ENCODE results near the gene GNG12. TPM values are rescaled to one million over a fixed set of nuclear protein-coding genes. Genes with fewer than 3 reads are reported as not detected.

GNG12 gene
- total RNA-seq, 1 experiment from 2014 or later: 14.3 TPM

DNA sequence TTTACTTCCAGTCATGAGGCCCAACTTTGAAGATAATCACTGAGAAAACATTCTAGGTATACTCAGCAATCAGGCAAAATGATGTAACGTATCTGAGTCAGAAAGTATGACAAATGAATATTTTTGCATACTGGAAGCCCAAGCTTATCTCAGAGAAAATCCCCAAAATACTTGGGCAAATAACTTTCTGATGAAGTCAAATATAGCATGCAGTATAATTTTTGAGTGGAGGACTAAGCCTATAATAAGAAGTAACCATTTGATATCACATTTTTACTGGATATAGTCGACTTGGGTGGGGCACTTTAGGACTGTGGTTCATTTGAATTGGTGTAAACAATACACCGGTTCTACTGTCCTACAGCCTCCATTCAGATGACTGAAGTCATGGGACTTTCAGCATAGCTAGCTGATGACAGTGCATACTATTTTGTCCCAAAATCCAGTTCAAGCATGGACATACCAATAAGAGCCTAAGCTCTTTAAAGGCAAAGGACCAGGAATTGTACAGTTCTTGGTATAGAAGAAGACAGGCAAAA lies 150.5 kb downstream of the GNG12 start:
- no peak overlapping the region for H2BK12ac ChIP-seq (ENCODE audit: insufficient read length, low read depth, low read length)
- peaks cover 5% of the 10 kb centered on the region for H3K23me2 ChIP-seq (ENCODE audit: insufficient read length, low read depth, low read length, poor library complexity, severe bottlenecking)
- H3K4ac ChIP-seq (ENCODE audit: low read depth, low read length): no peak overlapping the region
- H3K36me3 Mint-ChIP-seq (ENCODE audit: insufficient read depth in 1 of 3, low read depth in 3 of 3): peaks cover 2 to 10% (median 3%) of the 10 kb centered on the region in 3 experiments
- peaks cover 6% of the 10 kb centered on the region; the same call in 1 of the 2 replicates for H3K4me1 ChIP-seq (ENCODE audit: insufficient read depth, low read length)
- no peak for DNase-seq
- H4K5ac ChIP-seq (ENCODE audit: insufficient read length, low read depth, low read length): no peak overlapping the region
- H3K9me3 ChIP-seq (ENCODE audit: control insufficient read depth, low read depth, low read length): no peaks in the 10 kb centered on the region
- no peak overlapping the region for H3K27ac Mint-ChIP-seq
- no peak overlapping the region for H2BK20ac ChIP-seq (ENCODE audit: low read depth, low read length, poor library complexity, severe bottlenecking)
- no peaks in the 10 kb centered on the region for H3K27me3 ChIP-seq (ENCODE audit: insufficient read depth, low read length)
- no peaks in the 10 kb centered on the region for H4K20me1 ChIP-seq (ENCODE audit: control insufficient read depth, insufficient read depth, insufficient read length)
- H3K4me2 ChIP-seq (ENCODE audit: insufficient read depth, insufficient read length, low read length): no peak overlapping the region
- no peak for TF ChIP-seq CTCF (conservative IDR thresholded peaks at IDR 0.05)
- no CpG with 5 or more reads among the region's 3 CpGs for WGBS (ENCODE audit: extremely low coverage, insufficient read length, low lambda C conversion rate)
- no peaks in the 10 kb centered on the region for H3K79me1 ChIP-seq (ENCODE audit: insufficient read depth, low read depth, low read length, poor library complexity, severe bottlenecking)
- H2AK5ac ChIP-seq (ENCODE audit: insufficient read length, low read length): no peak overlapping the region
- H3K27ac ChIP-seq (ENCODE audit: insufficient read length, low read depth, low read length): no peak overlapping the region
- H3K23ac ChIP-seq (ENCODE audit: insufficient read length, low read depth, low read length): no peak overlapping the region
- peaks cover 19% of the 10 kb centered on the region in 2 experiments for H3K4me1 Mint-ChIP-seq
- H3K79me2 ChIP-seq (ENCODE audit: insufficient read depth, low read length): no peaks in the 10 kb centered on the region
- H4K8ac ChIP-seq (replicated peaks; ENCODE audit: insufficient read length, low read depth, low read length): no peak overlapping the region
- H3K9me3 Mint-ChIP-seq: no peaks in the 10 kb centered on the region; a peak in 1 of 5 replicates
- H3T11ph ChIP-seq (ENCODE audit: low read length): no peak overlapping the region
- H2AFZ ChIP-seq (ENCODE audit: low read length): no peak overlapping the region
- H3K9ac ChIP-seq (ENCODE audit: extremely low read depth, insufficient read length, low read length): no peak overlapping the region
- no peak overlapping the region for H3K4me3 Mint-ChIP-seq
- no peak overlapping the region for H2BK120ac ChIP-seq (ENCODE audit: low read depth, low read length, poor library complexity, severe bottlenecking)
- H3K14ac ChIP-seq (ENCODE audit: insufficient read depth, low read length): no peak overlapping the region
- no peak overlapping the region for H2BK15ac ChIP-seq (ENCODE audit: low read depth, low read length)
- H4K91ac ChIP-seq (ENCODE audit: insufficient read length, low read depth, low read length): no peak overlapping the region
- peaks cover 3% of the 10 kb centered on the region; the same call in 1 of the 2 replicates for H3K27me3 Mint-ChIP-seq (ENCODE audit: low read depth)
- H3K18ac ChIP-seq (ENCODE audit: insufficient read length, low read depth, low read length): no peak overlapping the region
- H3K56ac ChIP-seq (ENCODE audit: insufficient read length, low read depth, low read length): no peak overlapping the region
- no peak overlapping the region for H2BK5ac ChIP-seq (ENCODE audit: insufficient read length, low read length)

All from H9 (cell line).